ENCODE results near the gene PLSCR2.
"Not testable (repeated sequence)": the region's sequence is repeated elsewhere in the genome, so short reads cannot be mapped to it uniquely, and the experiment has no call there.

DNA sequence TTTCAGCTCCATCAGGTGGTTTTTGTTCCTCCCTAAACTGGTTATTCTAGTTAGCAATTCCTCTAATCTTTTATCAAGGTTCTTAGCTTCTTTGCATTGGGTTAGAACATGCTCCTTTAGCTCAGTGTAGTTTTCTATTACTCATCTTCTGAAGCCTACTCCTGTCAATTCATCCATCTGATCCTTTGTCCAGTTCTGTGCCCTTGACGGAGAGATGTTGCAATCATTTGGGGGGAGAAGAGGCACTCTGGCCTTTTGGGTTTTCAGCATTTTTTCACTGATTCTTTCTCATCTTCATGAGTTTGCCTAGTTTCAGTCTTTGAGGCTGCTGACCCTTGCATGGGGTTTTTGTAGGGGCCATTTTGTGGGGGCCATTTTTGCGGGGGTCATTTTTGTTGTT, 5.6 kb upstream of the PLSCR2 start:
- TF ChIP-seq, protein P1, sequence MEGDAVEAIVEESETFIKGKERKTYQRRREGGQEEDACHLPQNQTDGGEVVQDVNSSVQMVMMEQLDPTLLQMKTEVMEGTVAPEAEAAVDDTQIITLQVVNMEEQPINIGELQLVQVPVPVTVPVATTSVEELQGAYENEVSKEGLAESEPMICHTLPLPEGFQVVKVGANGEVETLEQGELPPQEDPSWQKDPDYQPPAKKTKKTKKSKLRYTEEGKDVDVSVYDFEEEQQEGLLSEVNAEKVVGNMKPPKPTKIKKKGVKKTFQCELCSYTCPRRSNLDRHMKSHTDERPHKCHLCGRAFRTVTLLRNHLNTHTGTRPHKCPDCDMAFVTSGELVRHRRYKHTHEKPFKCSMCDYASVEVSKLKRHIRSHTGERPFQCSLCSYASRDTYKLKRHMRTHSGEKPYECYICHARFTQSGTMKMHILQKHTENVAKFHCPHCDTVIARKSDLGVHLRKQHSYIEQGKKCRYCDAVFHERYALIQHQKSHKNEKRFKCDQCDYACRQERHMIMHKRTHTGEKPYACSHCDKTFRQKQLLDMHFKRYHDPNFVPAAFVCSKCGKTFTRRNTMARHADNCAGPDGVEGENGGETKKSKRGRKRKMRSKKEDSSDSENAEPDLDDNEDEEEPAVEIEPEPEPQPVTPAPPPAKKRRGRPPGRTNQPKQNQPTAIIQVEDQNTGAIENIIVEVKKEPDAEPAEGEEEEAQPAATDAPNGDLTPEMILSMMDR (IDR thresholded peaks at IDR 0.05) = not testable (repeated sequence)
- TF ChIP-seq POLR2A (IDR thresholded peaks at IDR 0.05) = not testable (repeated sequence)

Data from right lobe of liver (tissue), 4 donors.